ENCODE measurements around the gene EYS.

DNA sequence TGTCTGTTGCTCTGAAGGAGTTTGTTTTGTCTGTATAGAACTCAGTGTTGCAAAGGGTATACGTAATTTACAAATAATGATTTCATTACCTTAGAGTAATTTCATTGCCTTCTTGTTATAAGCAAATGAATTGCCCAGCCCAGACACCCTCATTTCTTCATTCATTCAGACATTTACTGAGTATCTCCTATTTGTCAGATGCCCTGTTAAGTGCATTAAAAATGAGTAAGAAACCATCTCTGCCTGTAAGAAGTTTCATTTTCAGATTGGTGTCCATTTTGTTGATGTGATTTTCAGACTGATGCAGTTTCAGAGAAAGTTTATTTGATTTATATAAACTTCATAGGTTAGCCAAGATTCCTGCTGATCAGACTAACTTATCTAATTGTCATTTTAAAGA lies 1642.1 kb downstream of the EYS start:
- TF ChIP-seq EZH2 (IDR thresholded peaks at IDR 0.05) (no peak), POLR2AphosphoS5 (IDR thresholded peaks at IDR 0.05; ENCODE audit: borderline replicate concordance, low read depth, low read length) (no peak)

Data from SK-N-MC (cell line).